ENCODE results near the gene EFCAB8.
"Not testable (repeated sequence)": the region's sequence is repeated elsewhere in the genome, so short reads cannot be mapped to it uniquely, and the experiment has no call there.

EFCAB8 gene

GRCh38 chr20:32886652-32887051 lies 27.9 kb downstream of the EFCAB8 start:
- DNase-seq (ENCODE audit: low read depth in 2 of 2) = no peak

- no peak for DNase-seq (ENCODE audit: low read depth in 2 of 2)
Observed at GRCh38 chr20:32887492-32887891, 28.8 kb downstream of the EFCAB8 start.

GRCh38 chr20:32888636-32889035 lies 29.9 kb downstream of the EFCAB8 start:
- no peak for DNase-seq (ENCODE audit: low read depth in 2 of 2)

- no peak for DNase-seq (ENCODE audit: low read depth in 2 of 2)
Observed at GRCh38 chr20:32889281-32889680, 30.6 kb downstream of the EFCAB8 start.

- no peak for DNase-seq (ENCODE audit: low read depth in 2 of 2)
Observed at GRCh38 chr20:32891491-32891890, 32.8 kb downstream of the EFCAB8 start.

- no peak for DNase-seq (ENCODE audit: low read depth in 2 of 2)
Observed at GRCh38 chr20:32891926-32892660, 33.4 kb downstream of the EFCAB8 start.

GRCh38 chr20:32893263-32894025 lies 34.7 kb downstream of the EFCAB8 start:
- DNase-seq (ENCODE audit: low read depth in 2 of 2) = no peak

- DNase-seq (ENCODE audit: low read depth in 2 of 2) = peak in 1 of 2 donors; percentile 7
Observed at GRCh38 chr20:32894026-32894483, 35.3 kb downstream of the EFCAB8 start.

GRCh38 chr20:32894711-32895355 lies 36.1 kb downstream of the EFCAB8 start:
- no peak for DNase-seq (ENCODE audit: low read depth in 2 of 2)

- no peak for DNase-seq (ENCODE audit: low read depth in 2 of 2)
Observed at GRCh38 chr20:32896521-32897280, 38.0 kb downstream of the EFCAB8 start.

- peak in 1 of 2 donors; percentile 3 for DNase-seq (ENCODE audit: low read depth in 2 of 2)
Observed at GRCh38 chr20:32898729-32899128, 40.0 kb downstream of the EFCAB8 start.

GRCh38 chr20:32902456-32903420 lies 44.0 kb downstream of the EFCAB8 start:
- DNase-seq (ENCODE audit: low read depth in 2 of 2) = peak; percentile 54 to 59

GRCh38 chr20:32903666-32904175 lies 45.0 kb downstream of the EFCAB8 start:
- DNase-seq (ENCODE audit: low read depth in 2 of 2) = no peak

- DNase-seq (ENCODE audit: low read depth in 2 of 2) = not testable (repeated sequence)
Observed at GRCh38 chr20:32904678-32905077, 46.0 kb downstream of the EFCAB8 start.

GRCh38 chr20:32906200-32906599 lies 47.5 kb downstream of the EFCAB8 start:
- DNase-seq (ENCODE audit: low read depth in 2 of 2) = no peak

GRCh38 chr20:32906871-32907495 lies 48.3 kb downstream of the EFCAB8 start:
- DNase-seq (ENCODE audit: low read depth in 2 of 2) = no peak

- DNase-seq (ENCODE audit: low read depth in 2 of 2) = no peak
Observed at GRCh38 chr20:32907886-32908285, 49.2 kb downstream of the EFCAB8 start.

GRCh38 chr20:32908334-32909292 lies 49.9 kb downstream of the EFCAB8 start:
- peak in 1 of 2 donors; percentile 6 for DNase-seq (ENCODE audit: low read depth in 2 of 2)

- no peak for DNase-seq (ENCODE audit: low read depth in 2 of 2)
Observed at GRCh38 chr20:32909451-32909850, 50.7 kb downstream of the EFCAB8 start.

Measured in stimulated activated CD4-positive, alpha-beta T cell treated with anti-CD3 and anti-CD28 coated beads, Interleukin-15, amount 100 ng/mL, for 48 hours (primary cell).